ENCODE data around the gene CHRNA1.

GRCh38 chr2:174779361-174779928 is 15.2 kb upstream of the CHRNA1 start:
- no peak for TF ChIP-seq GATA3 (IDR thresholded peaks at IDR 0.05; ENCODE audit: low read depth, low read length)
- TF ChIP-seq GATA2 (IDR thresholded peaks at IDR 0.05; ENCODE audit: low read depth, low read length) = no peak

Data from SH-SY5Y (cell line).